BJ (cell line): ENCODE results near the gene ARHGAP11A. TPM values are rescaled to one million over a fixed set of nuclear protein-coding genes. Genes with fewer than 3 reads are reported as not detected.
"Not testable (repeated sequence)": the region's sequence is repeated elsewhere in the genome, so short reads cannot be mapped to it uniquely, and the experiment has no call there.

Experiments used
- CTCF ChIA-PET: fragments of 350-600 bp; formaldehyde crosslinking; extraction: SDS; loops from one replicate; lab custom pipeline; 2021; ENCODE audit warnings: antibody characterized with exemption, inconsistent platforms; lab: Yijun Ruan, JAX
- POLR2A ChIA-PET: fragments of 300-600 bp; sonication (Branson Sonifier 250); formaldehyde crosslinking; extraction: SDS; loops from one replicate; lab custom pipeline; 2021; ENCODE audit warnings: antibody characterized with exemption; lab: Charles Lee
- DNase-seq: peaks from one replicate; pipeline ENCODE4 v3.0.0-alpha.2; 2011; ENCODE audit warnings: low read depth
- H3K27me3 ChIP-seq: 2 replicates; pipeline ENCODE4 v1.6.0; 2011; ENCODE audit warnings: low read length; ENCODE audit not compliant: control insufficient read depth, insufficient read depth
- H3K36me3 ChIP-seq: 2 replicates; pipeline ENCODE4 v1.5.1; 2011; ENCODE audit warnings: low read length; ENCODE audit not compliant: control insufficient read depth, insufficient read depth
- H3K4me3 ChIP-seq: 2 replicates; pipeline ENCODE4 v1.5.1; 2011; ENCODE audit warnings: low read depth, mild to moderate bottlenecking, control low read depth, low read length
- CTCF ChIP-seq: IDR thresholded peaks from 2 replicates; pipeline ENCODE4 v1.5.1; 2011; ENCODE audit warnings: low read depth, mild to moderate bottlenecking, control low read depth, inconsistent platforms, low read length, moderate library complexity; ENCODE audit not compliant: insufficient read depth
- polyA minus RNA-seq: library from RNA; depleted of rRNA, polyadenylated mRNA; stranded (reverse); fragments of >200 nt; gene quantifications from 2 replicates; pipeline ENCODE4 v1.2.3, GENCODE V29; 2011; rRNA and poly(A)+ RNA removed
- polyA plus RNA-seq: library from polyadenylated mRNA; depleted of rRNA; stranded (reverse); fragments of >200 nt; gene quantifications from 2 replicates; pipeline ENCODE4 v1.2.3, GENCODE V29; 2011; rRNA removed

ARHGAP11A gene, protein sequence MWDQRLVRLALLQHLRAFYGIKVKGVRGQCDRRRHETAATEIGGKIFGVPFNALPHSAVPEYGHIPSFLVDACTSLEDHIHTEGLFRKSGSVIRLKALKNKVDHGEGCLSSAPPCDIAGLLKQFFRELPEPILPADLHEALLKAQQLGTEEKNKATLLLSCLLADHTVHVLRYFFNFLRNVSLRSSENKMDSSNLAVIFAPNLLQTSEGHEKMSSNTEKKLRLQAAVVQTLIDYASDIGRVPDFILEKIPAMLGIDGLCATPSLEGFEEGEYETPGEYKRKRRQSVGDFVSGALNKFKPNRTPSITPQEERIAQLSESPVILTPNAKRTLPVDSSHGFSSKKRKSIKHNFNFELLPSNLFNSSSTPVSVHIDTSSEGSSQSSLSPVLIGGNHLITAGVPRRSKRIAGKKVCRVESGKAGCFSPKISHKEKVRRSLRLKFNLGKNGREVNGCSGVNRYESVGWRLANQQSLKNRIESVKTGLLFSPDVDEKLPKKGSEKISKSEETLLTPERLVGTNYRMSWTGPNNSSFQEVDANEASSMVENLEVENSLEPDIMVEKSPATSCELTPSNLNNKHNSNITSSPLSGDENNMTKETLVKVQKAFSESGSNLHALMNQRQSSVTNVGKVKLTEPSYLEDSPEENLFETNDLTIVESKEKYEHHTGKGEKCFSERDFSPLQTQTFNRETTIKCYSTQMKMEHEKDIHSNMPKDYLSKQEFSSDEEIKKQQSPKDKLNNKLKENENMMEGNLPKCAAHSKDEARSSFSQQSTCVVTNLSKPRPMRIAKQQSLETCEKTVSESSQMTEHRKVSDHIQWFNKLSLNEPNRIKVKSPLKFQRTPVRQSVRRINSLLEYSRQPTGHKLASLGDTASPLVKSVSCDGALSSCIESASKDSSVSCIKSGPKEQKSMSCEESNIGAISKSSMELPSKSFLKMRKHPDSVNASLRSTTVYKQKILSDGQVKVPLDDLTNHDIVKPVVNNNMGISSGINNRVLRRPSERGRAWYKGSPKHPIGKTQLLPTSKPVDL
- polyA plus RNA-seq (5.5 and 8.7 TPM in 2 replicates), polyA minus RNA-seq (2.6 and 4.7 TPM in 2 replicates)

DNA sequence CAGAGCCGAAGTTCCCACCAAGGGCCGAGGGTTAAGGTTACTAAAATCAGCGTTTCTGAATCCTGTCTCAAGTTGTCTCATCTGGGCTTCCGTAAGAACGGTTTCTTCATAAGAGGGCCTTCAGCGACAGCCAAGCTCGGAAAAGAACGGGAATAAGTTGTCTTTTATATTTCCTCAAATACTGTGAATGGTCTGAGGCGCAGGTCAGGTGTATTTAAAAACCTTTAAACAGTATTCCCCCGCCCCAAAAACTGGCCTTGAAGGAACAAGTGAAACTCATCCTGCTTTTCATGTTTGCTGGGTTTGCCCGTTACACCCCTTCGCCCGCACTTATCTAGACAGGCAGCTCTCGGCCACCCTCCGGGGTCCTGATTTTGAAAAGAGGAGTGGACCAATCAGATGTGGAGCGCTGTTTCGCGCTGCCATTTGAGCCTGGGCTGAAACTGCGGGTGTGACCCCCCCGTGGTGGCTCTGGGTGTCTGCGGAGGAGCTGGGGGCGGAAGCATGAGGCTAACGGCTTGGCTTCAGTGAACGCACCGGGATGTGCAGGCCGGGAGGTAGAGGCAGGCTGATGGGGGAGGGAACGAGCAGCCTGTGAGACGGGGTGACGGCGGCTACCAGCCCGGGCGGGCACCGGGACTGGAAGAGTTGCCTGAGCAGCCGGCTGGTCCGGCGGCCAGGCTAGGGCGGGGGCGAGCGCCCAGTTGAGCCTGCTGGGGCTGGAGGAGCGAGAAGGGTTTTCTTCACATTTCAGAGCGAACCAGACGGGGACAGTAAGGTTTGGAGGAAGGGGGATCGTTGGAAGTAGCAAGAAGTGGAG, at the start of gene ARHGAP11A:
ARHGAP11A (plus strand) TSS at position 454 of the 820 bp plus-strand sequence. CDS start 708 bp downstream, outside the sequence.
- CTCF ChIA-PET = not testable (repeated sequence)

GRCh38 chr15:32568988-32569387, 46.3 kb upstream of the ARHGAP11A start:
- H3K4me3 ChIP-seq, CTCF ChIA-PET, H3K36me3 ChIP-seq, H3K27me3 ChIP-seq, DNase-seq, POLR2A ChIA-PET: not testable (repeated sequence)

More for the DNA sequence above, at the start of gene ARHGAP11A:
- peak within 1 kb of the TSS; percentile 61 for H3K4me3 ChIP-seq
- POLR2A ChIA-PET, H3K36me3 ChIP-seq, H3K27me3 ChIP-seq: not testable (repeated sequence)
- DNase-seq = peak; percentile 43

DNA sequence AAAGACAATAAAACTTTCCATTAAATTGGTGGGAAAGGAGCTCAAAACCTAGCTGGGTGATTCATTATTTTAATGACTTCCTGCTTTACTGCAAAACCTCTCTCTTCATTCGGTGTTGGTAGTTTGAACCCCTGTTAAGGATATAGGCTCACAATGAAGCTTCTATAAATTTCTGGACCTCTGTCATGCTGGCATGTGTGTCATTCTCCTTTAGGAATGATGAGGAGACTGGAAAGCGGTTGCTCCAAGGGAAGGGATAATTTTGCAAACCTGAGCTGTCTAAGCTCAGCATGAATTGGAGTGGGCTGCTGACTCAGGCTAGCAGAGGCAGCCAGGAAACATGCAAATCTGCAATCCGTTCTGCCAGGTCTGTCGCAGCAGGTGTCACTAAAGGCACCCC, 36.8 kb upstream of the ARHGAP11A start:
- POLR2A ChIA-PET, H3K27me3 ChIP-seq, H3K36me3 ChIP-seq, DNase-seq, H3K4me3 ChIP-seq, CTCF ChIA-PET: not testable (repeated sequence)

GRCh38 chr15:32585844-32586243, 29.5 kb upstream of the ARHGAP11A start:
- CTCF ChIA-PET = not testable (repeated sequence)

DNA sequence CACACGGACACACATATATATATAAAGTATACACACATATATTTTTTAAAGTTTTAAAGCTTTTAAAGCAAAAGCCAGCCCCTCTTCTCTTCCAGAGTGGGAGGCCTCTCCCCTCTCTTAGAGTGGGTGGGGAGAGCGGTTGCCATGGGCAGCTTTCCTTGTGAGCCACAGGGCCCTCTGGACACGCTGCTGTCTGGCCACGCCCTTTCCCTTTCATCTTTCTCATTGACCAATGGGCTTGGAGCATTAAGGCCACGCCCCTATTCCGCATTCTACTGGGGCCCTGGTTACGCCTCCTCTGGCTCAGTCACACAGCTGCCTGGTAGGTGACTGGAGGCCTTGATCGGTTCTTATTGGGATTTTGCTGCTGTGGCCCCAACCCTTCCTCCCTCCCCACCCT, 22.2 kb upstream of the ARHGAP11A start, which contains the start of gene GOLGA8N:
GOLGA8N (plus strand) TSS at position 306 of the 400 bp plus-strand sequence.
- H3K27me3 ChIP-seq, H3K4me3 ChIP-seq, DNase-seq, H3K36me3 ChIP-seq, POLR2A ChIA-PET, CTCF ChIA-PET: not testable (repeated sequence)

More at GRCh38 chr15:32585844-32586243, 29.5 kb upstream of the ARHGAP11A start:
- POLR2A ChIA-PET, H3K27me3 ChIP-seq, H3K36me3 ChIP-seq, DNase-seq, H3K4me3 ChIP-seq: not testable (repeated sequence)

- CTCF ChIA-PET, DNase-seq, H3K27me3 ChIP-seq, POLR2A ChIA-PET, H3K36me3 ChIP-seq, H3K4me3 ChIP-seq: not testable (repeated sequence)
Measured at GRCh38 chr15:32609518-32609917, 5.8 kb upstream of the ARHGAP11A start.

GRCh38 chr15:32610719-32611118, 4.6 kb upstream of the ARHGAP11A start:
- DNase-seq, POLR2A ChIA-PET, H3K4me3 ChIP-seq, CTCF ChIA-PET, H3K36me3 ChIP-seq, H3K27me3 ChIP-seq: not testable (repeated sequence)
- peak; percentile 9; the same call in 1 of the 2 replicates for TF ChIP-seq CTCF

GRCh38 chr15:32614712-32615050, 623 bp upstream of the ARHGAP11A start:
- H3K4me3 ChIP-seq = peak overlapping the region; percentile 61
- CTCF ChIA-PET, DNase-seq, POLR2A ChIA-PET, H3K27me3 ChIP-seq, H3K36me3 ChIP-seq: not testable (repeated sequence)

- H3K4me3 ChIP-seq = peak overlapping the region; percentile 61
- H3K27me3 ChIP-seq, POLR2A ChIA-PET, DNase-seq, CTCF ChIA-PET, H3K36me3 ChIP-seq: not testable (repeated sequence)
Measured at GRCh38 chr15:32615871-32616426, 645 bp downstream of the ARHGAP11A start.
